Inflammatory macrophage (primary cell): ENCODE results near the gene LRPPRC.
"Not testable (repeated sequence)": the region's sequence is repeated elsewhere in the genome, so short reads cannot be mapped to it uniquely, and the experiment has no call there.

ENCODE experiments used
- DNase-seq, 2 donors: peaks; one replicate each; pipeline ENCODE4 v3.0.0-alpha.2; 2020 to 2022
- total RNA-seq, 18 experiments: gene quantifications; one replicate each; lab custom pipeline; 2026; ENCODE audit warnings: mixed read lengths in 6 of 18, inconsistent platforms in 2 of 18; lab: John Stamatoyannopoulos, UW

LRPPRC gene
- 98.3 to 289 (median 237) reads per million in 18 experiments for total RNA-seq

GRCh38 chr2:43995733-43996533 lies at the start of gene LRPPRC:
Gene LRPPRC, minus strand, starts transcription at chr2:43995989. Its CDS starts 42 bp downstream, at chr2:43995947.
- DNase-seq, result peak; percentile 96 to 98

- DNase-seq, result no peak
These were observed 49.3 kb upstream of the LRPPRC start for GRCh38 chr2:44045061-44045460.

GRCh38 chr2:44044281-44044720 lies 48.5 kb upstream of the LRPPRC start:
- DNase-seq, result peak; percentile 86 to 89

- no peak for DNase-seq
These were observed 44.6 kb upstream of the LRPPRC start for GRCh38 chr2:44040365-44040764.

GRCh38 chr2:44038277-44038676 lies 42.5 kb upstream of the LRPPRC start:
- no peak for DNase-seq

GRCh38 chr2:44037221-44037620 lies 41.4 kb upstream of the LRPPRC start:
- DNase-seq, result no peak

GRCh38 chr2:44033947-44034346 lies 38.2 kb upstream of the LRPPRC start:
- DNase-seq, result no peak

GRCh38 chr2:44027076-44027475 lies 31.3 kb upstream of the LRPPRC start:
- not testable (repeated sequence) for DNase-seq

- peak in 1 of 2 donors; percentile 45 for DNase-seq
These were observed 20.5 kb upstream of the LRPPRC start for GRCh38 chr2:44016282-44016681.

- no peak for DNase-seq
These were observed 19.4 kb upstream of the LRPPRC start for GRCh38 chr2:44015239-44015638.

GRCh38 chr2:44013205-44013604 lies 17.4 kb upstream of the LRPPRC start:
- DNase-seq, result not testable (repeated sequence)

GRCh38 chr2:44010266-44010665 lies 14.5 kb upstream of the LRPPRC start:
- DNase-seq, result no peak

GRCh38 chr2:44009136-44009735 lies 13.4 kb upstream of the LRPPRC start:
- no peak for DNase-seq

- no peak for DNase-seq
These were observed 10.1 kb upstream of the LRPPRC start for GRCh38 chr2:44005846-44006245.

GRCh38 chr2:44004735-44005602 lies 9.2 kb upstream of the LRPPRC start:
- DNase-seq, result no peak

- no peak for DNase-seq
These were observed 5.9 kb upstream of the LRPPRC start for GRCh38 chr2:44001716-44002115.

- no peak for DNase-seq
These were observed 2.5 kb upstream of the LRPPRC start for GRCh38 chr2:43998263-43998662.

GRCh38 chr2:43993437-43993836 lies 2.4 kb downstream of the LRPPRC start:
- no peak for DNase-seq

GRCh38 chr2:43989545-43989944 lies 6.2 kb downstream of the LRPPRC start:
- no peak for DNase-seq

GRCh38 chr2:43986600-43986999 lies 9.2 kb downstream of the LRPPRC start:
- no peak for DNase-seq

GRCh38 chr2:43985359-43985758 lies 10.4 kb downstream of the LRPPRC start:
- no peak for DNase-seq

- no peak for DNase-seq
These were observed 11.3 kb downstream of the LRPPRC start for GRCh38 chr2:43984533-43984932.

GRCh38 chr2:43980902-43981301 lies 14.9 kb downstream of the LRPPRC start:
- DNase-seq, result no peak
